Fibroblast of lung (primary cell): Measurements from ENCODE around the gene CLIC3. TPM values are rescaled to one million over a fixed set of nuclear protein-coding genes. Genes with fewer than 3 reads are reported as not detected.

ENCODE experiments used
- DNase-seq, 2 donors: peaks; one replicate each; pipeline versions ENCODE4 v3.0.0 to v3.0.0-alpha.2; 2010; ENCODE audit warnings: low read depth in 2 of 2
- H2AFZ ChIP-seq: 2 replicates; pipeline ENCODE4 v1.5.1; 2012; ENCODE audit warnings: low read length, control low read depth, inconsistent platforms
- H3K27ac ChIP-seq: 2 replicates; pipeline ENCODE4 v1.5.1; 2011; ENCODE audit warnings: low read length, control low read depth; ENCODE audit not compliant: insufficient read depth
- H3K27me3 ChIP-seq: 2 replicates; pipeline ENCODE4 v1.5.1; 2011; ENCODE audit warnings: mild to moderate bottlenecking, low read length; ENCODE audit not compliant: control insufficient read depth, insufficient read depth
- H3K36me3 ChIP-seq: 2 replicates; pipeline ENCODE4 v1.5.1; 2011; ENCODE audit warnings: low read length; ENCODE audit not compliant: control insufficient read depth, insufficient read depth
- H3K4me1 ChIP-seq: 2 replicates; pipeline ENCODE4 v1.5.1; 2011; ENCODE audit warnings: low read length; ENCODE audit not compliant: control insufficient read depth, insufficient read depth; ENCODE audit errors: extremely low read depth
- H3K4me2 ChIP-seq: 2 replicates; pipeline ENCODE4 v1.5.1; 2011; ENCODE audit warnings: low read length, control low read depth; ENCODE audit not compliant: insufficient read depth; ENCODE audit errors: extremely low read depth
- H3K4me3 ChIP-seq, 4 experiments: fragments of 200-600 bp in 1 of 4; sonication (generic) in 1 of 4; replicated peaks in 1 of 4; 2 replicates each; pipeline ENCODE4 v1.5.1; 2011 to 2016; ENCODE audit warnings: low read length in 4 of 4, low read depth in 3 of 4, mild to moderate bottlenecking in 3 of 4, control low read depth in 2 of 4, inconsistent platforms in 1 of 4, mixed read lengths in 1 of 4; ENCODE audit not compliant: insufficient read depth in 1 of 4; ENCODE audit errors: control extremely low read depth in 1 of 4
- H3K79me2 ChIP-seq: 2 replicates; pipeline ENCODE4 v1.5.1; 2012; ENCODE audit warnings: mild to moderate bottlenecking, low read length, inconsistent platforms; ENCODE audit not compliant: control insufficient read depth, insufficient read depth
- H3K9ac ChIP-seq: 2 replicates; pipeline ENCODE4 v1.5.1; 2011; ENCODE audit warnings: mild to moderate bottlenecking, low read length, control low read depth; ENCODE audit not compliant: insufficient read depth
- H3K9me3 ChIP-seq: 2 replicates; pipeline ENCODE4 v1.5.1; 2012; ENCODE audit warnings: low read depth, low read length; ENCODE audit not compliant: control insufficient read depth, insufficient read depth
- H4K20me1 ChIP-seq: 2 replicates; pipeline ENCODE4 v1.5.1; 2011; ENCODE audit warnings: low read length; ENCODE audit not compliant: control insufficient read depth, insufficient read depth; ENCODE audit errors: extremely low read depth
- EZH2 ChIP-seq: IDR thresholded peaks from 2 replicates; pipeline ENCODE4 v1.5.1; 2012; ENCODE audit warnings: low read length, control low read depth, mild to moderate bottlenecking; ENCODE audit errors: missing control alignments
- polyA plus RNA-seq, 2 donors: library from polyadenylated mRNA; depleted of rRNA in 1 of 2; stranded (reverse) in 1 of 2; unstranded in 1 of 2; fragments of >200 nt; gene quantifications; 2 replicates each; pipeline ENCODE4 v1.2.1, GENCODE V29; 2011 to 2012; ENCODE audit warnings: missing spikeins in 1 of 2
- total RNA-seq: library from RNA; depleted of rRNA; stranded (reverse); fragments of >200 nt; gene quantifications from 2 replicates; pipeline ENCODE4 v1.2.1, GENCODE V29; 2014
- TF ChIP-seq, protein P1 (sequence below), 2 donors: IDR thresholded peaks in 1 of 2; conservative IDR thresholded peaks in 1 of 2; 1 replicate in 1 of 2; 2 replicates in 1 of 2; pipeline ENCODE4 v1.5.1; 2011 to 2012; ENCODE audit warnings: low read length in 2 of 2, control low read depth in 1 of 2, inconsistent platforms in 1 of 2, low read depth in 1 of 2, mild to moderate bottlenecking in 1 of 2

The CLIC3 gene
- total and polyA plus RNA-seq, 2 donors (not counting 1 experiment from before 2014, with no cell fraction given) = 0.98 to 3.5 TPM

DNA sequence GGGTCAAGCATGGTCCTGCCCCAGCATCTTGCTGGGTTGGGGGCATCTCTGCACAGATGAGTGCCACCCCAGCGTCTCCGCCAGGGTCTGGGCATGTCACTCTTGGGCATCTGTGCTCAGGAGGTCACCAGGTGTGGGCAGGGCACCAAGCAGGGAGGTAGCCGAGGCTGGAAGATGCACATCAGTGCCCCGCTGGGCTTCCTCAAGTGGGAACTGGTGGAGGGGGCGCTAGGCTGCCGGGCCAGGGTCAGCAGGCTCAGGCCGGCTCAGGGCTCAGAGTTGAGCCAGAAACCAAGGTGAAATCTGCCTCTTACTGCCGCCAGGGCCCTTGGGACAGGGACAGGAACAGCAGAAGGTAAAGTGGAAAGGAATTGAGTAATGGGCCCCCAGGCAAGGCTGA is 39.6 kb upstream of the CLIC3 start:
- Histone ChIP-seq H2AFZ (no peak overlapping the region), H3K4me3 (no peak overlapping the region), H4K20me1 (no peaks in the 10 kb centered on the region), H3K27ac (no peak overlapping the region), H3K27me3 (no peaks in the 10 kb centered on the region), H3K4me2 (no peak overlapping the region), H3K36me3 (peaks cover 11% of the 10 kb centered on the region), H3K4me1 (no peaks in the 10 kb centered on the region), H3K9ac (no peak overlapping the region), H3K79me2 (no peaks in the 10 kb centered on the region), H3K9me3 (no peaks in the 10 kb centered on the region)
- no peak for TF ChIP-seq EZH2
- TF ChIP-seq, protein P1, sequence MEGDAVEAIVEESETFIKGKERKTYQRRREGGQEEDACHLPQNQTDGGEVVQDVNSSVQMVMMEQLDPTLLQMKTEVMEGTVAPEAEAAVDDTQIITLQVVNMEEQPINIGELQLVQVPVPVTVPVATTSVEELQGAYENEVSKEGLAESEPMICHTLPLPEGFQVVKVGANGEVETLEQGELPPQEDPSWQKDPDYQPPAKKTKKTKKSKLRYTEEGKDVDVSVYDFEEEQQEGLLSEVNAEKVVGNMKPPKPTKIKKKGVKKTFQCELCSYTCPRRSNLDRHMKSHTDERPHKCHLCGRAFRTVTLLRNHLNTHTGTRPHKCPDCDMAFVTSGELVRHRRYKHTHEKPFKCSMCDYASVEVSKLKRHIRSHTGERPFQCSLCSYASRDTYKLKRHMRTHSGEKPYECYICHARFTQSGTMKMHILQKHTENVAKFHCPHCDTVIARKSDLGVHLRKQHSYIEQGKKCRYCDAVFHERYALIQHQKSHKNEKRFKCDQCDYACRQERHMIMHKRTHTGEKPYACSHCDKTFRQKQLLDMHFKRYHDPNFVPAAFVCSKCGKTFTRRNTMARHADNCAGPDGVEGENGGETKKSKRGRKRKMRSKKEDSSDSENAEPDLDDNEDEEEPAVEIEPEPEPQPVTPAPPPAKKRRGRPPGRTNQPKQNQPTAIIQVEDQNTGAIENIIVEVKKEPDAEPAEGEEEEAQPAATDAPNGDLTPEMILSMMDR (conservative IDR thresholded peaks at IDR 0.05 in 1 of 2, IDR thresholded peaks at IDR 0.05 in 1 of 2; ENCODE audit: low read depth in 1 of 2, low read length in 2 of 2) = no peak
- no peak for DNase-seq

DNA sequence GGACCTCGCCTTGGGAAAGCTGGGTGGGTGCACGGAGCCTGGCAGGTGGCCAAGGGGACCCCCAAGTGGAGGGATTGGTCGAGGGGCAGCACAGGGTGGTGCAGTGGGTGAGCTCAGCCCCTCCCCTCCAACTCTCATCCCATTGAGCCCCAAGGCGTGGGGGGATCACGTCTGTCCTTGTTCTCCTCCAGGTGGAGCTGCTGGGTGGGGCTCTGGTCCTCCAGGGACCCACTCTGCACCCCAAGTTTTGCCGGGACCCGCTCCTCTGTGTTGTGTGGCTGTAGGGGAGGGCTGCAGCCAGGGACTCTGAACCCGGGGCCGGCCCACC is 39.1 kb upstream of the CLIC3 start:
- Histone ChIP-seq H3K9me3 (no peaks in the 10 kb centered on the region), H3K27me3 (no peaks in the 10 kb centered on the region), H3K9ac (no peak overlapping the region), H4K20me1 (no peaks in the 10 kb centered on the region), H3K4me2 (no peak overlapping the region), H3K4me1 (no peaks in the 10 kb centered on the region), H3K4me3 (no peak overlapping the region), H3K79me2 (no peaks in the 10 kb centered on the region), H3K27ac (no peak overlapping the region), H2AFZ (no peak overlapping the region), H3K36me3 (peaks cover 9% of the 10 kb centered on the region)
- DNase-seq = no peak
- no peak for TF ChIP-seq EZH2
- TF ChIP-seq, protein P1 (conservative IDR thresholded peaks at IDR 0.05 in 1 of 2, IDR thresholded peaks at IDR 0.05 in 1 of 2; ENCODE audit: low read depth in 1 of 2, low read length in 2 of 2) = no peak

DNA sequence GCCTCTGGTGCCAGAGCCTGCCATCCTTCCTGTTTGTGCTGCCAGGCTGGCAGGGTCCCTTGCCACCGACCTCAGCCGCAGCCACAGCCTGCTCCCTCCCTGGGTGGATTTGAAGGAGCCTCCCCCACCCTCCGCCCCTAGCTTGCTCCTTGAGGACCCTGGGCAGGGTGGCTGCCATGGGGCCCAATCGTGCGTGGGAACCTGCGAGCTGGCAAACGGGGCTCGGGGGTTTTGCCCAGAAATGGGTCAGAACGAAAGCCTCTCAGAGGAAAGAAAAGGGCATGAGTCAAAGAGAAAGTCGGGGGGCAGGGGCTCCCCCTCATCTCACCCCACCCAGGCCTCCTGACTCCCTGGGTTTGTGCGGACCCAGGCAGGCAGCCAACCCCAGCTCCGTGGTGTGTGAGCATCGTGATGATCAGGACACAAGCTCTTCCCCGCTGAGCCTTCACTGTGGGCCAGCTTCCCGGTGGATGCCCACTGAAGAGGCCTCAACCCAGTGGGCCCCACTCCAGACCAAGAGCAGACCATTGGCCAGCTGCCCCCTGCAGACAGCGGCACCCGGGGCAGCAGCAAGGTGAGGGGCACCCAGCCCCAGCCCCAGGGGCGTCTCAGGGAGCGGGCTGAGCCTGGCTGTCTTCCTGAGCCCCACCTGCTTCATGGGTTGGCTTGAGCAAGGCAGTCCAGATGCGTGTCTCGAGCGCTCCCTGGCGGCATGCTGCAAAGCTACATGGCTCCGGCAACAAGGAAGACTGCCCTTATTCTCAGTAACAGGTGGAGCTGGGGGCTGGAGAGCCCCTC is 38.5 kb upstream of the CLIC3 start:
- H3K4me3 ChIP-seq = no peak overlapping the region
- TF ChIP-seq, protein P1 (conservative IDR thresholded peaks at IDR 0.05 in 1 of 2, IDR thresholded peaks at IDR 0.05 in 1 of 2; ENCODE audit: low read depth in 1 of 2, low read length in 2 of 2) = peak; percentile 88 to 91
- TF ChIP-seq EZH2 = no peak
- no peaks in the 10 kb centered on the region for H3K9me3 ChIP-seq
- no peaks in the 10 kb centered on the region for H3K27me3 ChIP-seq
- no peaks in the 10 kb centered on the region for H4K20me1 ChIP-seq
- no peak overlapping the region for H3K4me2 ChIP-seq
- no peak overlapping the region for H3K27ac ChIP-seq
- DNase-seq = peak; percentile 69 to 82
- H3K9ac ChIP-seq = no peak overlapping the region
- no peak overlapping the region for H2AFZ ChIP-seq
- H3K36me3 ChIP-seq = peaks cover 6% of the 10 kb centered on the region
- no peaks in the 10 kb centered on the region for H3K4me1 ChIP-seq
- H3K79me2 ChIP-seq = no peaks in the 10 kb centered on the region
